Ovary (tissue), 9 donors: ENCODE measurements around the gene ASMT. TPM values are rescaled to one million over a fixed set of nuclear protein-coding genes. Genes with fewer than 3 reads are reported as not detected.

ENCODE experiments used
- DNase-seq, 5 donors: peaks; one replicate each; pipeline ENCODE4 v3.0.0-alpha.2; 2019 to 2020
- H3K27ac ChIP-seq, 2 donors: fragments of 200-600 bp; one replicate each; pipeline versions ENCODE4 v1.5.1 to v1.8.0; 2019 to 2022
- H3K27me3 ChIP-seq: fragments of 200-600 bp; one replicate; pipeline ENCODE4 v1.8.0; 2022
- H3K36me3 ChIP-seq: fragments of 200-600 bp; sonication (generic); one replicate; pipeline ENCODE4 v1.5.1; 2019
- H3K4me1 ChIP-seq: one replicate; pipeline ENCODE4 v1.8.1; 2013; ENCODE audit warnings: mild to moderate bottlenecking, moderate library complexity; ENCODE audit not compliant: insufficient read depth
- H3K4me3 ChIP-seq: fragments of 200-600 bp; sonication (generic); one replicate; pipeline ENCODE4 v1.5.1; 2017
- H3K9me3 ChIP-seq, 2 donors: fragments of 200-600 bp in 1 of 2; sonication (generic) in 1 of 2; one replicate each; pipeline versions ENCODE4 v1.5.1 to v1.8.1; 2013 to 2019; ENCODE audit warnings: mild to moderate bottlenecking in 1 of 2, moderate library complexity in 1 of 2
- CTCF ChIP-seq, 3 donors: fragments of 450-650 bp in 2 of 3; fragments of 200-600 bp in 1 of 3; IDR thresholded peaks; one replicate each; pipeline versions ENCODE4 v1.5.1 to v1.8.0; 2016 to 2022; ENCODE audit warnings: antibody characterized with exemption in 3 of 3, mild to moderate bottlenecking in 1 of 3
- EP300 ChIP-seq: sonication (generic); formaldehyde crosslinking; IDR thresholded peaks from one replicate; pipeline ENCODE4 v1.6.1; 2017; ENCODE audit warnings: antibody characterized with exemption
- POLR2A ChIP-seq: fragments of 450-650 bp; IDR thresholded peaks from one replicate; pipeline ENCODE4 v1.6.1; 2017; ENCODE audit warnings: antibody characterized with exemption, mild to moderate bottlenecking, moderate library complexity
- WGBS, 3 donors: extraction: QIAGEN DNeasy Blood & Tissue Kit in 1 of 3; methylation state at CpG; one replicate each; pipeline versions ENCODE4 v1.1.5 to v1.1.7; 2013 to 2017; 5-methylcytosine and 5-hydroxymethylcytosine counted together
- intact Hi-C, 4 donors: fragments of 100-400 bp; cut with DNase I; formaldehyde crosslinking; loops; one replicate each; pipeline versions ENCODE4 v1.11.0 to v1.15.1; 2022 to 2023
- polyA plus RNA-seq, 2 donors: library from polyadenylated mRNA; stranded (reverse); fragments of 200-250 nt in 1 of 2; fragments of 350-450 nt in 1 of 2; fragmentation: Illumina TruSeq in 1 of 2; extraction: RNeasy Lipid Tissue Mini Kit (QIAGEN cat#74804) in 1 of 2; gene quantifications; one replicate each; pipeline ENCODE4 v1.2.3, GENCODE V29; 2013 to 2014
- total RNA-seq, 7 donors: library from RNA; depleted of rRNA in 2 of 7; stranded (reverse); fragments of >200 nt in 2 of 7; fragmentation: NEBNext Ultra II Directional in 3 of 7; extraction: Animal tissue kit (Norgen Biotek cat#: 25700) in 3 of 7; gene quantifications; one replicate each; pipeline versions ENCODE4 v1.1.0 to v1.2.4, GENCODE V29; 2016 to 2023
- donor health status: DM: no; HTN: no; CAD: no; lungs with moderate emphysema.
- donor health status: DM: no; HTN: no; CAD: no.
- donor health status: Bipolar disorder and iron deficiency.
- donor health status: DM: yes; HTN: yes; CAD: no.
- donor health status: DM: no; HTN: no; CAD: no.
- donor health status: DM: yes; HTN: yes; CAD: no.

ASMT gene
- total and polyA plus RNA-seq, 9 donors = 0.23 to 0.50 (median 0.38) TPM; not detected in 4

- no peak for DNase-seq
- Histone ChIP-seq H3K4me3 (no peak overlapping the region), H3K36me3 (no peaks in the 10 kb centered on the region), H3K4me1 (no peaks in the 10 kb centered on the region), H3K9me3 (no peaks in the 10 kb centered on the region), H3K27ac (no peak overlapping the region), H3K27me3 (no peaks in the 10 kb centered on the region)
- TF ChIP-seq POLR2A (no peak), CTCF (IDR thresholded peaks at IDR 0.05) (no peak), EP300 (no peak)
- intact Hi-C loops = no loop called here
- WGBS, 3 donors = 60 to 68% (median 65%) methylated on average over 6 of the region's 6 CpGs
Measured at GRCh38 chrX:1578511-1579173, 36.2 kb upstream of the ASMT start.

DNA sequence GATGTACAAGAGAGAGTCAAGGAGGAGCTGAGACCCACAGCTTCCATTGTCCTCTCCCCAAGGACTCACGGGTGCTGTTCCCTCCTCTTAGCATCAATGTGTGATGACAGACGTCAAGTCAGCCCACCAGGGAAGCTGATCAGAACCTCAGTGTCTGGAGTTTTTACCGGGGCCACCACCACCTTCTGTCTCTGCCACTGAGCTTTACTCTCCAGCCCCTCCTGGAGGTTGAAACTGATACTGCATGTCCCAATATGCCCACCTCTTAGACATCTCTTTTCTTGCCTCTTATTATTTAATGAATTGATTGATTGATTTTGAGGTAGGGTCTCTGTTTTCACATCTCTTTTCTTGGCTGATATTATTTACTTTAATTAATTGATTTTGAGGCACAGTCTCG lies 33.7 kb upstream of the ASMT start:
- H3K27ac ChIP-seq = no peak overlapping the region
- TF ChIP-seq POLR2A (no peak), CTCF (IDR thresholded peaks at IDR 0.05) (peak in 1 of 3 donors; percentile 38), EP300 (no peak)
- 27 to 37% (median 27%) methylated on average over 4 of the region's 4 CpGs for WGBS, 3 donors
- H3K9me3 ChIP-seq = no peaks in the 10 kb centered on the region
- DNase-seq = no peak
- H3K4me3 ChIP-seq = no peak overlapping the region
- H3K27me3 ChIP-seq = no peaks in the 10 kb centered on the region
- intact Hi-C loops = no loop called here
- no peaks in the 10 kb centered on the region for H3K4me1 ChIP-seq
- no peaks in the 10 kb centered on the region for H3K36me3 ChIP-seq

- no peak for DNase-seq
- intact Hi-C loops = no loop called here
- no peaks in the 10 kb centered on the region for H3K27me3 ChIP-seq
- H3K4me1 ChIP-seq = no peaks in the 10 kb centered on the region
- H3K27ac ChIP-seq = no peak overlapping the region
- no peaks in the 10 kb centered on the region for H3K36me3 ChIP-seq
- TF ChIP-seq POLR2A (no peak), EP300 (no peak), CTCF (IDR thresholded peaks at IDR 0.05) (no peak)
- 22 to 45% (median 29%) methylated on average over 26 to 27 of the region's 27 CpGs for WGBS, 3 donors
- no peaks in the 10 kb centered on the region for H3K9me3 ChIP-seq
- no peak overlapping the region for H3K4me3 ChIP-seq
Measured at GRCh38 chrX:1582686-1583437, 32.0 kb upstream of the ASMT start.

- no peak overlapping the region for H3K27ac ChIP-seq
- no peaks in the 10 kb centered on the region for H3K4me1 ChIP-seq
- intact Hi-C loops = no loop called here
- no peak for TF ChIP-seq EP300
- no peak for TF ChIP-seq POLR2A
- no peak for TF ChIP-seq CTCF (IDR thresholded peaks at IDR 0.05)
- DNase-seq = no peak
- 79 to 85% (median 84%) methylated on average over 8 of the region's 8 CpGs for WGBS, 3 donors
- H3K4me3 ChIP-seq = no peak overlapping the region
- no peaks in the 10 kb centered on the region for H3K27me3 ChIP-seq
- H3K36me3 ChIP-seq = no peaks in the 10 kb centered on the region
- no peaks in the 10 kb centered on the region for H3K9me3 ChIP-seq
Measured at GRCh38 chrX:1584237-1585011, 30.4 kb upstream of the ASMT start.
